T-helper 17 cell (primary cell): ENCODE results near the gene KCTD16. TPM values are rescaled to one million over a fixed set of nuclear protein-coding genes. Genes with fewer than 3 reads are reported as not detected.

Source experiments
- ATAC-seq: fragments of 150-1000 bp; cut with Tn5 transposase; 2 replicates; pipeline ENCODE4 v1.10.0; 2021; ENCODE audit warnings: mild to moderate bottlenecking, moderate library complexity
- DNase-seq, 3 donors: peaks; one replicate each; pipeline versions ENCODE4 v3.0.0 to v3.0.0-alpha.2; 2020 to 2021
- H3K9me3 ChIP-seq: one replicate; pipeline ENCODE4 v1.7.0; 2013; ENCODE audit warnings: low read length, mild to moderate bottlenecking; ENCODE audit not compliant: control insufficient read depth, poor library complexity, severe bottlenecking
- H3K27ac Mint-ChIP-seq: one replicate; pipeline ENCODE4 v1.8.0; 2022; ENCODE audit warnings: mild to moderate bottlenecking, moderate library complexity, mixed read lengths
- H3K27me3 Mint-ChIP-seq: one replicate; pipeline ENCODE4 v1.8.0; 2022; ENCODE audit warnings: mixed read lengths
- H3K36me3 Mint-ChIP-seq: one replicate; pipeline ENCODE4 v1.8.0; 2022; ENCODE audit warnings: low read depth, mixed read lengths
- H3K4me1 Mint-ChIP-seq: one replicate; pipeline ENCODE4 v1.8.0; 2022; ENCODE audit warnings: mild to moderate bottlenecking, mixed read lengths
- H3K4me3 Mint-ChIP-seq: one replicate; pipeline ENCODE4 v1.8.0; 2022; ENCODE audit warnings: mild to moderate bottlenecking, moderate library complexity, mixed read lengths
- total RNA-seq, 4 donors: library from RNA in 2 of 4; stranded (reverse) in 2 of 4; gene quantifications; one replicate each; pipeline ENCODE4 v1.2.3 and lab custom pipeline; 2022 to 2026

KCTD16 gene
- total RNA-seq, 2 donors from 2014 or later: not detected

GRCh38 chr5:144141585-144141984 is 29.1 kb upstream of the KCTD16 start:
- ATAC-seq: no peak
- Mint-ChIP-seq H3K36me3 (peaks cover 7% of the 10 kb centered on the region), H3K4me3 (no peak overlapping the region)

GRCh38 chr5:144142139-144142823 is 28.4 kb upstream of the KCTD16 start:
- ATAC-seq: peak; percentile 90
- no peaks in the 10 kb centered on the region for H3K9me3 ChIP-seq
- H3K4me3 Mint-ChIP-seq: no peak overlapping the region
- peaks cover 11% of the 10 kb centered on the region for H3K4me1 Mint-ChIP-seq
- peaks cover 7% of the 10 kb centered on the region for H3K36me3 Mint-ChIP-seq
- H3K27me3 Mint-ChIP-seq: peaks cover 44% of the 10 kb centered on the region
- DNase-seq: no peak
- no peak overlapping the region for H3K27ac Mint-ChIP-seq

More at GRCh38 chr5:144141585-144141984, 29.1 kb upstream of the KCTD16 start:
- Mint-ChIP-seq H3K27me3 (peaks cover 46% of the 10 kb centered on the region), H3K27ac (peak overlapping the region; percentile 6), H3K4me1 (peaks cover 11% of the 10 kb centered on the region)
- H3K9me3 ChIP-seq: no peaks in the 10 kb centered on the region
- DNase-seq: no peak

GRCh38 chr5:144142824-144143162 is 27.9 kb upstream of the KCTD16 start:
- no peak for DNase-seq
- ATAC-seq: no peak
- H3K36me3 Mint-ChIP-seq: peaks cover 5% of the 10 kb centered on the region
- H3K9me3 ChIP-seq: no peaks in the 10 kb centered on the region
- peaks cover 11% of the 10 kb centered on the region for H3K4me1 Mint-ChIP-seq
- peaks cover 39% of the 10 kb centered on the region for H3K27me3 Mint-ChIP-seq
- no peak overlapping the region for H3K27ac Mint-ChIP-seq
- no peak overlapping the region for H3K4me3 Mint-ChIP-seq

GRCh38 chr5:144143625-144144024 is 27.0 kb upstream of the KCTD16 start:
- no peaks in the 10 kb centered on the region for H3K9me3 ChIP-seq
- no peak overlapping the region for H3K27ac Mint-ChIP-seq
- H3K27me3 Mint-ChIP-seq: peaks cover 36% of the 10 kb centered on the region
- DNase-seq (no peak), ATAC-seq (no peak)
- H3K4me1 Mint-ChIP-seq: peaks cover 11% of the 10 kb centered on the region
- no peak overlapping the region for H3K4me3 Mint-ChIP-seq
- peaks cover 5% of the 10 kb centered on the region for H3K36me3 Mint-ChIP-seq

GRCh38 chr5:144144956-144145751 is 25.5 kb upstream of the KCTD16 start:
- DNase-seq (no peak), ATAC-seq (no peak)
- peaks cover 28% of the 10 kb centered on the region for H3K27me3 Mint-ChIP-seq
- no peaks in the 10 kb centered on the region for H3K9me3 ChIP-seq
- no peak overlapping the region for H3K27ac Mint-ChIP-seq
- peaks cover 5% of the 10 kb centered on the region for H3K36me3 Mint-ChIP-seq
- H3K4me1 Mint-ChIP-seq: peaks cover 9% of the 10 kb centered on the region
- no peak overlapping the region for H3K4me3 Mint-ChIP-seq

- H3K27me3 Mint-ChIP-seq: no peaks in the 10 kb centered on the region
- peaks cover 3% of the 10 kb centered on the region for H3K4me1 Mint-ChIP-seq
- DNase-seq: no peak
- ATAC-seq: no peak
- H3K9me3 ChIP-seq: no peaks in the 10 kb centered on the region
- no peak overlapping the region for H3K27ac Mint-ChIP-seq
- H3K4me3 Mint-ChIP-seq: no peak overlapping the region
- no peaks in the 10 kb centered on the region for H3K36me3 Mint-ChIP-seq
Measured at GRCh38 chr5:144151026-144151425, 19.6 kb upstream of the KCTD16 start.

GRCh38 chr5:144156767-144157171 is 13.9 kb upstream of the KCTD16 start:
- Mint-ChIP-seq H3K27me3 (no peaks in the 10 kb centered on the region), H3K4me3 (no peak overlapping the region), H3K27ac (peak overlapping the region; percentile 2), H3K4me1 (no peaks in the 10 kb centered on the region), H3K36me3 (no peaks in the 10 kb centered on the region)
- ATAC-seq (no peak), DNase-seq (no peak)
- no peaks in the 10 kb centered on the region for H3K9me3 ChIP-seq

- H3K27me3 Mint-ChIP-seq: no peaks in the 10 kb centered on the region
- ATAC-seq (no peak), DNase-seq (no peak)
- no peaks in the 10 kb centered on the region for H3K9me3 ChIP-seq
- no peak overlapping the region for H3K4me3 Mint-ChIP-seq
- H3K36me3 Mint-ChIP-seq: peaks cover 7% of the 10 kb centered on the region
- H3K4me1 Mint-ChIP-seq: peaks cover 7% of the 10 kb centered on the region
- H3K27ac Mint-ChIP-seq: peak overlapping the region; percentile 27
Measured at GRCh38 chr5:144162686-144163085, 8.0 kb upstream of the KCTD16 start.

GRCh38 chr5:144166696-144167095 is 4.0 kb upstream of the KCTD16 start:
- no peaks in the 10 kb centered on the region for H3K27me3 Mint-ChIP-seq
- H3K36me3 Mint-ChIP-seq: peaks cover 9% of the 10 kb centered on the region
- no peak overlapping the region for H3K4me3 Mint-ChIP-seq
- no peaks in the 10 kb centered on the region for H3K9me3 ChIP-seq
- DNase-seq (no peak), ATAC-seq (no peak)
- H3K4me1 Mint-ChIP-seq: peaks cover 29% of the 10 kb centered on the region
- peak overlapping the region; percentile 56 for H3K27ac Mint-ChIP-seq

GRCh38 chr5:144167998-144168397 is 2.7 kb upstream of the KCTD16 start:
- Mint-ChIP-seq H3K27ac (peak overlapping the region; percentile 98), H3K4me1 (peaks cover 27% of the 10 kb centered on the region), H3K4me3 (peak overlapping the region; percentile 5), H3K36me3 (peaks cover 5% of the 10 kb centered on the region), H3K27me3 (no peaks in the 10 kb centered on the region)
- H3K9me3 ChIP-seq: no peaks in the 10 kb centered on the region
- no peak for DNase-seq
- no peak for ATAC-seq

GRCh38 chr5:144169904-144170275 is 783 bp upstream of the KCTD16 start:
- ATAC-seq (peak; percentile 8), DNase-seq (no peak)
- Mint-ChIP-seq H3K4me1 (peaks cover 25% of the 10 kb centered on the region), H3K4me3 (peak overlapping the region; percentile 98), H3K36me3 (peaks cover 2% of the 10 kb centered on the region), H3K27ac (peak overlapping the region; percentile 98), H3K27me3 (no peaks in the 10 kb centered on the region)
- no peaks in the 10 kb centered on the region for H3K9me3 ChIP-seq

GRCh38 chr5:144173766-144174165 is 3.1 kb downstream of the KCTD16 start:
- H3K4me3 Mint-ChIP-seq: no peak overlapping the region
- H3K36me3 Mint-ChIP-seq: peaks cover 2% of the 10 kb centered on the region
- H3K4me1 Mint-ChIP-seq: peaks cover 22% of the 10 kb centered on the region
- DNase-seq: no peak
- H3K9me3 ChIP-seq: no peaks in the 10 kb centered on the region
- no peaks in the 10 kb centered on the region for H3K27me3 Mint-ChIP-seq
- ATAC-seq: no peak
- no peak overlapping the region for H3K27ac Mint-ChIP-seq

GRCh38 chr5:144177548-144177947 is 6.9 kb downstream of the KCTD16 start:
- ATAC-seq (peak; percentile 75), DNase-seq (no peak)
- H3K36me3 Mint-ChIP-seq: no peaks in the 10 kb centered on the region
- H3K27me3 Mint-ChIP-seq: no peaks in the 10 kb centered on the region
- no peak overlapping the region for H3K27ac Mint-ChIP-seq
- H3K9me3 ChIP-seq: no peaks in the 10 kb centered on the region
- H3K4me3 Mint-ChIP-seq: no peak overlapping the region
- peaks cover 12% of the 10 kb centered on the region for H3K4me1 Mint-ChIP-seq

GRCh38 chr5:144179226-144179625 is 8.6 kb downstream of the KCTD16 start:
- Mint-ChIP-seq H3K36me3 (no peaks in the 10 kb centered on the region), H3K4me3 (no peak overlapping the region), H3K27ac (no peak overlapping the region), H3K4me1 (peaks cover 13% of the 10 kb centered on the region), H3K27me3 (no peaks in the 10 kb centered on the region)
- ATAC-seq (no peak), DNase-seq (no peak)
- H3K9me3 ChIP-seq: no peaks in the 10 kb centered on the region
